Dendritic cell treated with granulocyte-macrophage colony-stimulating factor and Interleukin-4, amounts not matched to agents 40 ng/mL and 50 ng/mL, for 4 days (primary cell): ENCODE data around the gene SIL1.

ENCODE experiments used
- H3K27ac Mint-ChIP-seq: one replicate; pipeline ENCODE4 v1.8.0; 2022; ENCODE audit warnings: mild to moderate bottlenecking, mixed read lengths
- H3K27me3 Mint-ChIP-seq: one replicate; pipeline ENCODE4 v1.8.0; 2022; ENCODE audit warnings: mild to moderate bottlenecking, mixed read lengths
- H3K36me3 Mint-ChIP-seq: one replicate; pipeline ENCODE4 v1.8.0; 2022; ENCODE audit warnings: low read depth, mixed read lengths
- H3K4me1 Mint-ChIP-seq: one replicate; pipeline ENCODE4 v1.8.0; 2022; ENCODE audit warnings: low read depth, mixed read lengths
- H3K4me3 Mint-ChIP-seq: one replicate; pipeline ENCODE4 v1.8.0; 2022; ENCODE audit warnings: mild to moderate bottlenecking, moderate library complexity, mixed read lengths
- H3K9me3 Mint-ChIP-seq: one replicate; pipeline ENCODE4 v1.8.0; 2022; ENCODE audit warnings: mixed read lengths
- intact Hi-C: fragments of 100-400 bp; cut with micrococcal nuclease; formaldehyde crosslinking; loops from one replicate; pipeline ENCODE4 v1.15.0; 2022

SIL1 gene

GRCh38 chr5:138962614-138963370 lies 235.4 kb downstream of the SIL1 start:
- peaks cover 6% of the 10 kb centered on the region for H3K36me3 Mint-ChIP-seq
- H3K4me1 Mint-ChIP-seq, result peaks cover 33% of the 10 kb centered on the region
- H3K27ac Mint-ChIP-seq, result peak overlapping the region; percentile 20
- no peak overlapping the region for H3K4me3 Mint-ChIP-seq
- intact Hi-C loops, result no loop called here
- no peaks in the 10 kb centered on the region for H3K27me3 Mint-ChIP-seq
- no peaks in the 10 kb centered on the region for H3K9me3 Mint-ChIP-seq

DNA sequence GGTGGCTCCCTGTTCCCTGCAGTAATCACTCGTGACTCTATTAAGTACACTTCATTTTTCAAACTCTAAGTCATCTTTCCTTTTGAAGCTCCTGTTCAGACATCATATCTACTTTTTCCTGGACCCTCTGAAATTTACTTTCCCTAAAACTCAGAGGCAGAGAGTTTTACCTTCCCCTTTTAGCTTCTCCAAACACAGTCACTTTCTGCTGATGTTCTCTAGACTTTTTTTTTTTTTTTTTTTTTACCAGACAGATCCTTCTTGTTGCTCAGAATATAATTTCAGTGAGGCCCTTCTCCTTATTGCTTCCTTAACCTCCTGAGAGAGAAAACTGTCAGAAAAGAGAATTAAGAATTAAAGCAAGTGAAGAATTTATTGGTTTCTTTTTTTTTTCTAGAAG lies 236.4 kb downstream of the SIL1 start:
- intact Hi-C loops, result no loop called here
- H3K36me3 Mint-ChIP-seq, result peaks cover 6% of the 10 kb centered on the region
- no peaks in the 10 kb centered on the region for H3K9me3 Mint-ChIP-seq
- H3K4me3 Mint-ChIP-seq, result peak overlapping the region; percentile 7
- no peaks in the 10 kb centered on the region for H3K27me3 Mint-ChIP-seq
- peak overlapping the region; percentile 69 for H3K27ac Mint-ChIP-seq
- H3K4me1 Mint-ChIP-seq, result peaks cover 33% of the 10 kb centered on the region

DNA sequence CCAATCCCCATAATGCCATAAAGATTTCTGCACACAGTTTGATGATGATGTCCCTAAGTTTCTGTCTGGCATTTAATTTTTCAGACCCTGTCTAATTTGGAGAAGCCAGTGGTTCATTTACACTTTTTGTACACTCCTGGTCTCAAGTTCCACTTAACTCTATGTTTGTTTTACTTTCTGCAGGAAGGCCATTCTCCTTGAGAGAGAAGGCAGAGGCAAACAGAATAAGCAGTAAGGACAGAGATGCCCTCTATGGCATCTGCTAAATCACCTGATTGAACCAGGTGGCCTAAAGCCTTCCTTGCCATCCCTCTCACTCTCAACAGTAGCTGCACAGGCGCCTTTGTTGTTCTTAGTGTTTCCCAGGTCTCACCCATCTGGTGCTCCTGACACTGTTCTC lies 236.9 kb downstream of the SIL1 start:
- Mint-ChIP-seq H3K4me3 (peak overlapping the region; percentile 7), H3K27ac (peak overlapping the region; percentile 69), H3K4me1 (peaks cover 33% of the 10 kb centered on the region), H3K27me3 (no peaks in the 10 kb centered on the region), H3K36me3 (peaks cover 8% of the 10 kb centered on the region), H3K9me3 (no peaks in the 10 kb centered on the region)
- intact Hi-C loops, result no loop called here

DNA sequence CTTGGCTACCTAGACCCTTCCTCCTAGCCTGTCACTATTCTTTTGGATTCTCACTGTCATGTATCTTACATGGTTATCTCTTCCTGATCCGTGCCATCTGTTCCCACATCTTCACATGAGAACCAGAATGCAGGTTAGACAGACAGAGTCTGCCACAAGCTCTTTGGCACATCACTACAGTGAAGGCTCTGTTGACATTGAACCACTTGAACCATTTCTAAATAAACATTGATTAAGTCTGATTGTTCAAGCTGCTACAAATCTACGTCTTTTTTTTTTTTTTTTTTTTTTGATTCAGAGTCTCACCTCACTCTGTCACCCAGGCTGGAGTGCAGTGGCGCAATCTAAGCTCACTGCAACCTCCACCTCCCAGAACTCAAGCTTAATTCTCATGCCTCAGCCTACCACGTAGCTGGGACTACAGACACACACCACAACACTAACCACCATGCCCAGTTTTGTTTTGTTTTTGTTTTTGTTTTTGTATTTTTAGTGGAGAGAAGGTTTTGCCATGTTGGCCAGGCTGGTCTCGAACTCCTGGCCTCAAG lies 237.9 kb downstream of the SIL1 start:
- Mint-ChIP-seq H3K4me1 (peaks cover 42% of the 10 kb centered on the region), H3K9me3 (no peaks in the 10 kb centered on the region), H3K36me3 (peaks cover 18% of the 10 kb centered on the region), H3K27me3 (no peaks in the 10 kb centered on the region), H3K27ac (no peak overlapping the region), H3K4me3 (no peak overlapping the region)
- intact Hi-C loops, result no loop called here

DNA sequence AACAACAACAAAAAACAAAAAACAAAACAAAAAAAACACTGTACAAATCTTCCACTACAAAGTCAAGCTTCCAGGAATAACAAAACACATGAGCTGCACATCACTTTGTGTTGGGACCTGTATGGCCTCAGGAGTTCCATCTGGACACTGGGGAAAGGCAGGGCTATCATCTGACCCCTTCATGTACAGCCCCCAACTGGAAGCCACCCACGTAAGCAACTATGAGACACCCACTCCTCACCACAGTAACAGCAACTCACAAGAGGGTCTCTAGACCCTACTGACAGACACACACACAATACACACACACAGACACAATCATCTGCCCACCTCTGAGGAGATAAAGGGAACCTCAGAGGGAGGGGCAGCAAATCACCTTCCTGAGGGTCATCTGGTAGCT lies 241.4 kb downstream of the SIL1 start:
- Mint-ChIP-seq H3K4me3 (no peak overlapping the region), H3K27ac (no peak overlapping the region)
- intact Hi-C loops, result no loop called here

GRCh38 chr5:138955671-138956295 lies 242.4 kb downstream of the SIL1 start:
- peaks cover 42% of the 10 kb centered on the region for H3K4me1 Mint-ChIP-seq
- no peaks in the 10 kb centered on the region for H3K9me3 Mint-ChIP-seq
- H3K4me3 Mint-ChIP-seq, result no peak overlapping the region
- H3K27me3 Mint-ChIP-seq, result no peaks in the 10 kb centered on the region
- peaks cover 21% of the 10 kb centered on the region for H3K36me3 Mint-ChIP-seq
- peak overlapping the region; percentile 75 for H3K27ac Mint-ChIP-seq
- intact Hi-C loops, result no loop called here

More for the DNA sequence above, 241.4 kb downstream of the SIL1 start:
- Mint-ChIP-seq H3K27me3 (no peaks in the 10 kb centered on the region), H3K4me1 (peaks cover 52% of the 10 kb centered on the region), H3K9me3 (no peaks in the 10 kb centered on the region), H3K36me3 (peaks cover 13% of the 10 kb centered on the region)

- intact Hi-C loops, result no loop called here
- Mint-ChIP-seq H3K27me3 (no peaks in the 10 kb centered on the region), H3K4me3 (no peak overlapping the region)
These were observed 243.0 kb downstream of the SIL1 start for GRCh38 chr5:138955013-138955660.

DNA sequence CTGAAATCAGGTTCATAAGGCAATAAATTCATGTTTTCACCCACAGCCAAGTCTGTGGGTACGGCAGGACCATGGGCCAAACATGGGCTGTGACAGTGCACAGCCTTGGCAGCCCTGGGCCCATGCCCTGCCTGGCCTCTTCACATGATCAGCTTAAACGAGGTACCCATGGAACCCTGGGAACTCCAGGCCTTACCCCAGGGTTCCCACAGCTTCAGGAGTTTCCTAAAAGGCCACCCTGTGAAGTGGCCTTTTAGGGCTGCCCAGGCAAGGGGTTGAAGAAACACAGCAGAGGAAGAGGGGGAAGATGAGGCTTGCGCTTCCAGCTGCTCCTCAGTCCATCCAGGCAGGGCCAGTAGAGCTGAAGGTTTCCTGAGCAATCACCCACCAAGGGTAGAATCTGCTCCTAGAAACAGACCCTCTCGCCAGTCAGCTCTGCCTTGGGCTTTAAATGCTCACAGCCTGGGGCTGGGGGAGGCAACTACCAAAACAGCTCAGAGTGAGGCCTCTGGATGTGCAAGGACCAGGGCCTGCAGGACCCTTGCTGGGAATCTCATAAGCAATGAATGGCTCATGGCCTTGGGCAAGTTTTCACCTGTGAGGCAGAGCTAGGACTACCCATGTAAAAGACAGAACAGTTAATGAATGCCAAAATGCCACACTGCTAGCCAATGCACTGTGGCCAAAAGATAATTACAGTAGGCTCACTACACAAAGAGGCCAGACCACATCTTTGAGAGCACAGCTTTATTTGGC lies 243.7 kb downstream of the SIL1 start:
- H3K27me3 Mint-ChIP-seq, result no peaks in the 10 kb centered on the region
- no peak overlapping the region for H3K4me3 Mint-ChIP-seq
- intact Hi-C loops, result no loop called here
- H3K4me1 Mint-ChIP-seq, result peaks cover 42% of the 10 kb centered on the region
- peaks cover 33% of the 10 kb centered on the region for H3K36me3 Mint-ChIP-seq
- H3K9me3 Mint-ChIP-seq, result no peaks in the 10 kb centered on the region
- H3K27ac Mint-ChIP-seq, result peak overlapping the region; percentile 75

More at GRCh38 chr5:138955013-138955660, 243.0 kb downstream of the SIL1 start:
- H3K4me1 Mint-ChIP-seq, result peaks cover 42% of the 10 kb centered on the region
- peak overlapping the region; percentile 75 for H3K27ac Mint-ChIP-seq
- no peaks in the 10 kb centered on the region for H3K9me3 Mint-ChIP-seq
- peaks cover 26% of the 10 kb centered on the region for H3K36me3 Mint-ChIP-seq

DNA sequence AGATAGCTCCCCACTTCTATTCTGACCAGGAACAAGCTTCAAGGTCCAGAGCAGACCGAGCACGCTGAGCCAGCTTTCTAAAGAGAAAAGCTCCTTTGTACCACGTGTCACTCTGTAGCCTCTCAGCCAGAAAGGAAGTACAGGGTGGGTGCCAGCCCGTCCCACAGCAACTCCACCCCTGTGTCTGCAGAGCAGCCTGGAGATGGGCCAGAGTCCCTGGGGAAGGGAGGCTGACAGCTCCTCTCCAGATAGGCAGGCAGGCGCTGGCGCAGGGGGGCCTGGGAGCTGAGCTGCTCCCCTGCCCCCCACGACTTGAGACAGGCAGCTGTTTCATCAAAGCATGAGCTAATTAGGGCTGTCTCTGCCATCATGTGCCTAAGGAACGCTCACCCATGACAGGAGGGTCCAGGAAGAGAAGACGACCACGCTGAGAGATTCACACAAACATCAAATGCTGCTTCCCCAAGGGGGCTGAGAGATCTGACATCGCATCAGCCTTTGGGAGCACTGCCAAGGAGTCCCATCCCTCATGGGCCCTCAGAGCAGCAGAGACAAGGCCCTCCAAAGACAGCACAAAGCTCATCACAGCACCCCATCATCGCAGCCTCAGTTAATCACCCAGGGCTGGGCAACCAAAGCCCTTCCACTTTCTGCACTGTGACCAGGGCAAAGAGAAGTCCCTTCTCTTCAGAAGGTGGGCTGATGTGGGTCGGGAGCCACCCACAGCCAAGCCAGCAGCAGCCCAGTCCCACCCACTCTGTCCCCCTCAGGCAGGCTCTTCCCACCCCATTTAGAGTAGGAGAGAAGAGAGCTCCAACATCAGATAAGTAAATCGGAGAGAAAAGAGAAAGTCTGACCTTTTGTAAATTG lies 244.5 kb downstream of the SIL1 start:
- intact Hi-C loops, result no loop called here
- Mint-ChIP-seq H3K27ac (peak overlapping the region; percentile 75), H3K4me3 (no peak overlapping the region), H3K4me1 (peaks cover 42% of the 10 kb centered on the region), H3K27me3 (no peaks in the 10 kb centered on the region), H3K9me3 (no peaks in the 10 kb centered on the region), H3K36me3 (peaks cover 41% of the 10 kb centered on the region)

DNA sequence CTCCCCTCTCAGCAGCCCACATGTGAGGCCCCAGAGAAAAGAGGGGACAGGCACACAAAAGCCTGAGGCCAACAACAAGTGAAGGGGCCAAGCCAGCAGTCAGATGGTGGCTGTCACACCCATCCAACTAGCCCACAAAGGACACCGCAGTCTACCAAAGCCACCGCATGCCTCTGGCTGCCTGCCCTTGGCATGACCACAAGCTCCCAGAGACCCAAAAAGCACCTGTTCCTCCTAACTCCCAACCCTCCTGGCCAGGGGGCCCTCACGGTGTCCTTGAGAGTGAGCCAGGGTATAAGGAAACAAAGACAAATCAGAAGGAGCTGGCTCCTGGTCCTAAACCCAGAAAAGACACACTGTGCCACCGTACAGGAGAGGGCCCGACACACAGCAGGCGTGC lies 245.2 kb downstream of the SIL1 start:
- Mint-ChIP-seq H3K27ac (peak overlapping the region; percentile 75), H3K27me3 (no peaks in the 10 kb centered on the region), H3K4me1 (peaks cover 42% of the 10 kb centered on the region), H3K4me3 (no peak overlapping the region), H3K9me3 (no peaks in the 10 kb centered on the region), H3K36me3 (peaks cover 48% of the 10 kb centered on the region)
- intact Hi-C loops, result no loop called here

GRCh38 chr5:138951986-138952735 lies 246.0 kb downstream of the SIL1 start:
- no peaks in the 10 kb centered on the region for H3K9me3 Mint-ChIP-seq
- peaks cover 56% of the 10 kb centered on the region for H3K36me3 Mint-ChIP-seq
- intact Hi-C loops, result no loop called here
- H3K4me3 Mint-ChIP-seq, result no peak overlapping the region
- peak overlapping the region; percentile 75 for H3K27ac Mint-ChIP-seq
- H3K4me1 Mint-ChIP-seq, result peaks cover 42% of the 10 kb centered on the region
- H3K27me3 Mint-ChIP-seq, result no peaks in the 10 kb centered on the region

- H3K27ac Mint-ChIP-seq, result no peak overlapping the region
- peaks cover 63% of the 10 kb centered on the region for H3K36me3 Mint-ChIP-seq
- no peaks in the 10 kb centered on the region for H3K27me3 Mint-ChIP-seq
- H3K9me3 Mint-ChIP-seq, result no peaks in the 10 kb centered on the region
- intact Hi-C loops, result no loop called here
- H3K4me3 Mint-ChIP-seq, result no peak overlapping the region
- peaks cover 42% of the 10 kb centered on the region for H3K4me1 Mint-ChIP-seq
These were observed 246.8 kb downstream of the SIL1 start for GRCh38 chr5:138951091-138951985.
